HG03060 (cell line): ENCODE measurements around the gene DNAAF5.
"Not testable (repeated sequence)": the region's sequence is repeated elsewhere in the genome, so short reads cannot be mapped to it uniquely, and the experiment has no call there.

ENCODE experiments used
- ATAC-seq: cut with Tn5 transposase; IDR thresholded peaks from one replicate; pipeline ENCODE4 v1.9.1; 2021; ENCODE audit warnings: low read depth, moderate number of reproducible peaks; ENCODE audit not compliant: unreplicated experiment

The DNAAF5 gene

DNA sequence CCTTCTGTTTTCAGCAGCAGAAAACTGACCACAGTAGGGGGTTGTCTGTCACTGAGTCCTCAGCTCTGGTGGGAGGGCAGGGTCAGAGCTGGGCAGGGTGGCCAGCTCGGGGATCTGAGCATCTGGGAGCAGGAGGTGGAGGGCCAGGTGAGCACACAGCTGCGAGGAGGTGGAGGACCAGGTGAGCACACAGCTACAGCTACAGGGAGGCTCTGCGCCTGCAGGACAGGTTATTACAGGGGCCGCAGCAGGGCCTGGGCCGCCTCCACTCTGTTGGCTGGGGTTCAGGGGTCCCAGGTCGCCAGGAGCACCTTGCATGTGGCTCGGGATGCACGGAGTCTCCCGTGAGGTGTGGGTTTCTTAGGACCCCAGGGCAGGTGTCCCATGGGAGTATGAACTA, 53.0 kb downstream of the DNAAF5 start:
- ATAC-seq = no peak

- ATAC-seq = no peak
Observed at GRCh38 chr7:780081-780480, 53.6 kb downstream of the DNAAF5 start.

GRCh38 chr7:780516-780915, 54.0 kb downstream of the DNAAF5 start:
- ATAC-seq = no peak

DNA sequence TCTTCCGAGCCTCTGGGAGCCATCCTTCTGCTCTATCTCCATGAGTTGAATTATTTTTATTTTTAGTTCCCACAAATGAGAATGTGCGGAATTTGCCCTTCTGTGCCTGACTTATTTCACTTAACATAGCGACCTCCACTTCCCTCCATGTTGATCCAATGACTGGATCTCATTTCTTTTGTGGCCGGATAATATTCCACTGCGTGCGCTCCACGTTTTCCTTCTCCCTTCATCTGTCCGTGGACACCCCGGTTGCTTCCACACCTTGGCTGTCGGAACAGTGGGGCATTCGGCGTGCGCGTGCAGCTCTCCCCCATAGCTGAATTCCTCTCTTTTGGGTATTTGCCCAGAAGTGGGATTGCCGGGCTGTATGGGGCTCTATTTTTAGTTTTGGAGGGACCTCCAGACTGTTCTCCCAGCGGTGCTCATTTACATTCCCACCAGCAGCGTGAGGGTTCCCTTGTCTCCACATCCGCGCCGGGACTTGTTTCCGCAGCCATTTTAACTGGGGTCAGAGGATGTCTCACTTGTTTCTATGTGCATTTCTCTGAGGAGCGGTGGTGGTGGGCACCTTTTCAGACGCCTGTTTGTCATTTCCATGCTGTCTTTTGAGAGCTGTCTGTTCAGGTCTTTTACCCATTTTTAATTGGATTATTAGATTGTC, 54.8 kb downstream of the DNAAF5 start:
- no peak for ATAC-seq

DNA sequence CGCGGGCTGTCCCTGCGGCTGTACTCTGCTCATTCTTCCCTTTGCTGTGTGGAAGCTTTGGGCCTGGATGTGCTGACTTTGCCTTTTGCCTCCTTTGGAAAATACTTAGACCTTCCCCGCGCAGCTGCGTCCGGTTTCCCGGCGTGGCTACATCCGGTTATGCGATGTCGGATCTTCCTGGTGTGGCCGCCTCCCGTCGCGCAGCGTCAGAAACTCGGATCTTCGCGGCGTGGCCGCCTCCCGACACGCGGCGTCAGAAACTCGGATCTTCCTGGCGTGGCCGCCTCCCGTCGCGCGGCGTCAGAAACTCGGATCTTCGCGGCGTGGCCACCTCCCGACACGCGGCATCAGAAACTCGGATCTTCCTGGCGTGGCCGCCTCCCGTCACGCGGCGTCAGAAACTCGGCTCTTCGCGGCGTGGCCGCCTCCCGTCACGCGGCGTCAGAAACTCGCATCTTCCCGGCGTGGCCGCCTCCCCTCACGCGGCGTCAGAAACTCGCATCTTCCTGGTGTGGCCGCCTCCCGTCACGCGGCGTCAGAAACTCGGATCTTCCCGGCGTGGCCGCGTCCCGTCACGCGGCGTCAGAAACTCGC, 55.5 kb downstream of the DNAAF5 start:
- ATAC-seq = no peak

- ATAC-seq = no peak
Observed at GRCh38 chr7:782718-783449, 56.4 kb downstream of the DNAAF5 start.

DNA sequence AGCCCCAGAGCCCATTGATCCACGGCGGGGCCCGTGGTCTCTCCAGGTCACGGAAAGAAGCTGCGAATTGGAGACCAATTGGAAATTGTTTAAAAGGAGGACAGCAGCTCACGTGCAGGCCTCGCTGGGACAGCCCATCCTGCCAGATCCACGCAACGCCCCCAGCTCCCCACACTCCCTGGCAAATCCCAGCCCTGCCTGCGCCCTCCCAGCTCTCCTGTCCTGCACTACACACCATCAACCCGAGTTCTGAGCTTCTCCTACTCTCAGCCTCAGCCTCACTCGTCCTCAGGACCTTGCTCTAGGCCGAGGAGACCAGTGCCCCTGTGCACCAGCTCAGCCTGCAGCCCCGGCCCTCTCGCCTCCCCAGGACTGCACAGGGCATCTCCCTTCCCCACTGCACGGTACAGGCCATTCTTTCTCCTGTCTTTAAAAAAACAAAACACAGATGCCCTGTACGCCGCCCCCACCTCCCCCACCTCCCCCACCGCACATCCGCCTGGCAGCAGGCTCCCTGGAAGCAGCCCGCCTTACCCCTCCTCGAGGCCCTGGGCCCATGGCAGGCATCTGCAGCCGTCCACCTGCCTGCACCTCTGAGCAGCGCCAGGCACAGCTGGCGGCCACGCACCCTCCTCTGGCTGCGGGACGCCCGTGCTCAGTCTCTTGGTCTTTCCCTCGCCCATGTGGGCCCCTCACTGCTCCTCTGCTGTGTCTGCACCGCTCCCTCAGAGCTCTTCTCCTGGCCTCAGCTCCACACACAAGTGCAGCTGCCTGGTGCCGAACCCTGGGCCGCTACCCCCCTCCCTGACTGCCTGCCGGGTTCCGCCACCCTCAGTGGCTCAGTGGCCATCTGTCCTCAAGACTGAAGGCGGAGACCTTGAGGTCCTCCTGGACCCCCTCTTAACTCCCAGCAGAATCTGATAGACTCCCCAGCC, 57.3 kb downstream of the DNAAF5 start:
- ATAC-seq = no peak

DNA sequence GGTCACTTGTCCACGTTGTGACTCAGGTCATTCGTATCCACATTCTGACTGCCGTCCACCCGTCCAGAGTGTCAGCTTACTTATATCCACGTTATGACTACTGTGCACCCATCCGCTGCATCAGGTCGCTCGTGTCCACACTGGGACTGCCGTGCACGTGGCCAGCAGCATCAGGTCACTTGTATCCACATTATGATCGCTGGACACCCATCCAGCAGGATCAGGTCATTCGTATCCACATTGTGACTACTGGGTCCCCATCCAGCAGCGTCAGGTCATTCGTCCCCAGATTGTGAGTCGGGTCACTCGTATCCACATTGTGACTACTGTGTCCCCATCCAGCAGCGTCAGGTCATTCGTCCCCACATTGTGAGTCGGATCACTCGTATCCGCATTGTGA, 58.5 kb downstream of the DNAAF5 start:
- no peak for ATAC-seq

DNA sequence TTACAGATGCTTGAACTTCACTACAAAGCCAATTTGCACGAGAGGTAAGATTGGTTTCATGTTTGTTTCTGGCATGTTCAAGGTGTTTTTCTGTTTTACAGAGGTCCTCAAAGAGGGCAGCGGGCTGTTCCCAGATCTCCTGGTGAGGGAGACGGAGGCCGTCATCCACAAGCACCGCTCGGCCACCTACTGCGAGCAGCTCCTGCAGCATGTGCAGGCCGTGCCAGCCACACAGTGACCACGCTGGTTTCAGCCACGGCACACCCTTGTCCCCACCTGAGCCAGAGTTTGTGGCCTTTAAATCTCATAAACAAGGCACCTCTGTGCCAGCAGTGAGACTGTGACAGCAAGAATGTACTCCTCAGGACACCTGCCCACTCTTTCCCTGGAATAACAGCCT, 58.9 kb downstream of the DNAAF5 start:
- ATAC-seq = no peak

DNA sequence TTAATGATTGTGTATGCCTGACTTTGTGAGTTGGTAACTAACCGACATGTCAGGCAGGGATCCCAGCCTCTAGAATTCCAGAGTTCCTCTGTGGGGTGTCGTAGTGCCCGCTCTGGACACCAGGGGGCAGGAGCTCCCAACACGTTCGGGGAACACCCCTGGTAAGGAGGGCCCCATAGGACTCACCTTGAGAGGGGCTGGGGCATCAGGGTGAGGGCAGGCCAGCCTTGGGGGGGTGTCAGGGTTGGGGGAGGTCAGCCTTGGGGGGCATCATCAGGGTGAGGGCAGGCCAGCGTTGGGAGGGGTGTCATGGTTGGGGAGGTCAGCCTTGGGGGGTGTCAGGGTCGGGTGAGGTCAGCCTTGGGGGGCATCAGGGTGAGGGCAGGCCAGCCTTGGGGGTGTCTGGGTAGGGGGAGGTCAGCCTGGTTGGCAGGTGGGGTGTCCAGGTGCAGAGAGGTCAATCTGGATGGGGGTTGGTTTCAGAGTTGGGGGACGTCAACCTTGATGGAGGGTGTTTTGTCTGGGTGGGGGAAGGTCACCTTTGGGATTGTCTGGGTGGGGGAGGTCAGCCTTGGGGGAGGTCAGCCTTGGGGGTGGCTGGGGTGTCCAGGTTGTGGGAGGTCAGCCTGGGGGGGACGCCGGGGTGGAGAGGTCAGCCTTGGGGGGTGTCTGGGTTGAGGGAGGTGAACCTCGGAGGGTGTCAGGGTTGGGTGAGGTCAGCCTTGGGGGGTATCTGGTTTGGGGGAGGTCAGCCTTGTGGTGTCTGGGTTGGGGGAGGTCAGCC, 60.2 kb downstream of the DNAAF5 start:
- ATAC-seq = no peak

DNA sequence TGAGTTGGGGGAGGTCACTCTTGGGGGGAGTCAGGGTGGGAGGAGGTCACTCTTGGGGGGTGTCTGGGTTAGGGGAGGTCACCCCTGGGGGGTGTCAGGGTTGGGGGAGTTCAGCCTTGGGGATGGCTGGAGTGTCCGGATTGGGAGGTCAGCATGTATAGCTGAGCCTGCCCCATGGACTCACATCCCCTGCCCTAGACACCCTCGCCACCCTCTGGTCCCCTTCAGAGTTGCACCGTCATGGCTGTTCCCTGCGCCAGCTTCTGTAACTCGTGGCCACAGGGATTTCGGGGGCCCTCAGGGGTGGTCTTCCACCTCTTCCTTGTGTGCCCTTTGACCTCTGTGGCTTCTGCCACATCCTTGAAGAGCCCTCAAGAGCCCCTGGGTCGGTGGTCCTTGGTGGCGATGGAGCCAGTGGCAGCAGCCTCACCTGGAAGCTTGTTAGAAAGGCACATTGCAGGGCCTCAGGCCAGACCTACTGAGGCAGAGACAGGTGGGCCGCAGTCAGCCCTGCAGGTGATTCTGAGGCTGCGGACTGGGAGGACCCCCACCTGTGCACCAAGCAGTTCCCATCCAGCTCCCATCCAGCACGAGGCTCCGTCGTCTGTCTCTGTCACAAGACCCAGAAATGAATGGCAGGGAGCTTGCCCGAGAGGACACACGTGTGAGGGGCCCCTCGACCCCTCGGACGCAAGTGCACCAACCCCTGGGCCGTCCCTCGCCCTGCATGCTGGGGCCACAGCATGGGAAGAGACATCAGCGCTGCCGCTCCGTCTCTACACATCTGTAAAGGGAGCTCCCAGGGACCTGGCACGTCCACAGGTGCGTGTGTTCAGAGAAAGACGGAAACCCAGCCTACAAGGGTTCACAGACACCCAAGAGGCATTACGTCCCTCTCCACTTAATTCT, 61.1 kb downstream of the DNAAF5 start:
- ATAC-seq = no peak

GRCh38 chr7:791519-791918, 65.0 kb downstream of the DNAAF5 start:
- ATAC-seq = no peak

GRCh38 chr7:794207-794606, 67.7 kb downstream of the DNAAF5 start:
- ATAC-seq = no peak

GRCh38 chr7:794671-795329, 68.3 kb downstream of the DNAAF5 start:
- no peak for ATAC-seq

DNA sequence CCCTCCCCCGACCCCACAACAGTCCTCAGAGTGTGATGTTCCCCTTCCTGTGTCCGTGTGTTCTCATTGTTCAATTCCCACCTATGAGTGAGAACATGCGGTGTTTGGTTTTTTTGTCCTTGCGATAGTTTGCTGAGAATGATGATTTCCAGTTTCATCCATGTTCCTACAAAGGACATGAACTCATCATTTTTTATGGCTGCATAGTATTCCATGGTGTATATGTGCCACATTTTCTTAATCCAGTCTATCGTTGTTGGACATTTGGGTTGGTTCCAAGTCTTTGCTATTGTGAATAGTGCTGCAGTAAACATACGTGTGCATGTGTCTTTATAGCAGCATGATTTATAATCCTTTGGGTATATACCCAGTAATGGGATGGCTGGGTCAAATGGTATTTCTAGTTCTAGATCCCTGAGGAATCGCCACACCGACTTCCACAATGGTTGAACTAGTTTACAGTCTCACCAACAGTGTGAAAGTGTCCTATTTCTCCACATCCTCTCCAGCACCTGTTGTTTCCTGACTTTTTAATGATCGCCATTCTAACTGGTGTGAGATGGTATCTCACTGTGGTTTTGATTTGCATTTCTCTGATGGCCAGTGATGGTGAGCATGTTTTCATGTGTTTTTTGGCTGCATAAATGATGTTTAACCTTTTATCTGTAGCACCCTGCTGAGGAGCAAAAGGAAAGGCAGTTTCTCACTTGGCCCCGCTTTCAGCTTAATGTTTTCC, 70.1 kb downstream of the DNAAF5 start:
- ATAC-seq = not testable (repeated sequence)

GRCh38 chr7:798921-799470, 72.5 kb downstream of the DNAAF5 start:
- no peak for ATAC-seq

GRCh38 chr7:800692-801091, 74.2 kb downstream of the DNAAF5 start:
- no peak for ATAC-seq

DNA sequence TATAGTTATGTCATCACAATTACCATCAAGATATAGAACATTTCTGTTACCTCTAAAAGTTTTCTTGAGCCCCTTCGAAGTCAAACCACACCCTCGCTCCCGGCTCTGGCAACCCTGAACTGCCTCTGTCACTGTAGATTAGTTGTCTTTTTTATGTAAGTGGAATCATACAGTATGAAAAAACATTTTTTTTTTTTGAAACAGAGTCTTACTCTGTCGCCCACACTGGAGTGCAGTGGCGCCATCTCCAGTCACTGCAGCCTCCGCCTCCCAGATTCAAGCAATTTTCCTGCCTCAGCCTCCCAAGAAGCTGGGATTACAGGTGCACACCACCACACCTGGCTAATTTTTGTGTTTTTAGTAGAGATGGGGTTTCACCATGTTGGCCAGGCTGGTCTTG, 74.9 kb downstream of the DNAAF5 start:
- not testable (repeated sequence) for ATAC-seq
